Stimulated activated CD4-positive, alpha-beta T cell treated with anti-CD3 and anti-CD28 coated beads, Interleukin-4, amount 100 ng/mL, for 1 hour (primary cell): Measurements from ENCODE around the gene RBM28.

ENCODE experiments used
- DNase-seq: peaks from one replicate; pipeline ENCODE4 v3.0.0-alpha.2; 2020

The RBM28 gene

DNA sequence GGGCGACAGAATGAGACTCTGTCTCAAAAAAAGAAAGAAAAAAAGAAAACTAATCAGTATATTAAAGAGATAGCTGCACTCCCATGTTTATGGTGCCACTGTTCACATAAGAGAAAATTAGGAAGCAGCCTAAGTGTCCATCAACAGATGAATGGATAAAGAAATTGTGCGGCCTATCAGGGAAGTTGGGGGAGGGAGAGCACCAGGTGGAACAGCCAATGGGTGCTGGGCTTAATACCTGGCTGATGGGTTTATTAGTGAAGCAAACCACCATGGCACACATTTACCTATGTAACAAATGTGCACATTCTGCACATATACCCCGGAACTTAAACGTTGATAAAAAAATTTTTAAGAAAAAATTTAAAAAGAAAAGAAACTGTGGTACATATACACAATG lies 26.8 kb upstream of the RBM28 start:
- no peak for DNase-seq

DNA sequence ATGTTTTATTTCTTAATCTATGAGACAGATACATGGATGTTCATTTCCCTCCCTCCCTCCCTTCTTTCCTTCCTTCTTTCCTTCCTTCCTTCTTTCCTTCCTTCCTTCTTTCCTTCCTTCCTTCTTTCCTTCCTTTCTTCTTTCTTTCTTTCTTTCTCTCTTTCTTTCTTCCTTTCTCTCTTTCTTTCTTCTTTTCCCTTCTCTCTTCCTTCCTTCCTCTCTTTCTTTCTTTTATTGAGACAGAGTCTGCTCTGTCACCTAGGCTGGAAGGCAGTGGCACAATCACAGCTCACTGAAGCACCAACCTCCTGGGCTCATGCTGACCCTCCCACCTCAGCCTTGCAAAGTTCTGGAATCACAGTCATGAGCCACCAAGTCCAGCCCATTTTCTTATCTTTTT lies 23.3 kb upstream of the RBM28 start:
- DNase-seq, result no peak

DNA sequence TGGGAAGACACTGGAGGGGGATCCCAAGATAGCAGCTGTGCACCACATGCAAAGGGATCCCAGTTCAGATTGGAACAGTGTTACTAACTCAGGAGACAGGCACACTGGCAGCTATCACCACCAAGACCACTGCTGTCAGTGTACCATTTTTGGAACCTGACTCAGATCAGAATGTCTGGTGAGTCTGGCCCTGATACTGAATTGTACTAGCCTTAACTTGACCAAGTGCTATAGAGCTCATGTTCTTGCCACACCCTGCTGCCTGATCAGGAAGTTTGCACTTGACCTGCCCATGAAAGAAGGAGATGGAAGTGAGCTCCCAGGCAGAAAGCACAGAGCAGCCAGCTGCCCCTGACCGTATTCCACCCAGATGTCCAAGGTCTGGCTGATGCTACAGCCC lies 22.6 kb upstream of the RBM28 start:
- DNase-seq, result no peak

DNA sequence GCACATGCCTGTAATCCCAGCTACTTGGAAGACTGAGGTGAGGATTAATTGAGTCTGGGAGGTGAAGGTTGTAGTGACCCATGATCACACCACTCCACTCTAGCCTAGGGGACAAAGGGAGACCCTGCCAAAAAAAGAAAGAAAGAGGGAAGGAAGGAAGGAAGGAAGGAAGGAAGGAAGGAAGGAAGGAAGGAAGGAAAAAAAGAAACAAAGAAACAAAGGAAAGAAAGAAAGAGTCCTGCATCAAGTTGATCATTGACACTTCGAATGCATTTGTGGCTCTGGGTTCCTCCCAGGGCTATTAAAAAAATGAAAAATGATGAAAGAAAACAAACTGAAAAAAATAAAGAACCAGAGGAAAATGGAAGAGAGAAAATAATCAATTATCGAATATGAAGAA lies 21.7 kb upstream of the RBM28 start:
- no peak for DNase-seq

DNA sequence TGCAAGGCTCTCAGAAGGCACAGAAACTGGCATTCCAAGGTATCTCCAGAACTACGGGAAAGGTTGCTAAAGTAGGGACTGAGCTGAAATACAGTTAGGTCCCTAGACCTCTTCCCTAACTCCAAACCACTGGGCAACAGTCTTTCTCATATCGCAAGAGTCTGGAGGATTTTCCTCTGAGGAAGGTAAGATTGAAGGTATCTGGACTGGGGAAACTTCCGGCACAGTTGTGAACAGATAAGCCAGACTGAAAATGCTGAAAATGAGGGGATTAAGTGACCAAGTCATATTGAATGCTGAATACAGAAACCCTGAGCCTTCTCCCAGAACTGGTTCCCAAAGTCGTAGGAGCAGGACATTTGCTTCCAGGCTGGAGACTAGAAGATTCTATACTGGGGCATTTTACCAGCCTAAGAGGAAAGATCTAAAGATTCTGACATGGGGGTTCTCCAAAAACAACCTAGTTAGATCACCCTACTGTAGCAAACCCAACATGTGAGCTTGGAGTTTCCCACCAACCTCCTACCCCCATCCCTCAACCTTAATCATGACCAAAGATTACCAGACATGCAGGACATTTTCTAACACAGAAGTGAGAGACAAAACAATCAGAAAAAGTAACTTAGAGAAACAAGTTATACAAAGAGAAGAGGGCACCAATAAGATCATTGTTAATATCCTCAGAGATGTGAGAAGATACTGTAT lies 20.6 kb upstream of the RBM28 start:
- no peak for DNase-seq

DNA sequence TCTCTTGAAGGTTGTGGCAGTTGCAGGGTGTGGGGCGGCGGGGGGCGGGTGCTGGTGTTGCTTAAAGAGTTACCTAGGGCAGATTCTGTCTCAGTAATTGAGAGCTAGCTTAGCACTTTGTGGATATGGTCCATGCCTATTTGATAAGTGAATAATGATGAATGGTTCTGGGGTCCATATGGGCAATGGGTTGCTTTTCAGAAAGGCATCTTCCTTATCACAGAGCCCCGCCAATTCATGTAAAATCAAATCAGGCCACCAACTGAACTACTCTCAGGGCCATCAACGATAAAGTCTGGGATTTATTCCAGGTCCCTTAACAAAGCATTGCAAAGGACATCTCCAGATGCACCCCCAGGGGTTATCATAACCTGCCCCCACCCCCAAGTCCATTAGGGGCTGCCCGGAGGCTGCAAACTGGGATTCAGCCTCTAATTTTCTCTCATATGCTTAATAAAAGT lies 19.6 kb upstream of the RBM28 start:
- DNase-seq, result no peak

DNA sequence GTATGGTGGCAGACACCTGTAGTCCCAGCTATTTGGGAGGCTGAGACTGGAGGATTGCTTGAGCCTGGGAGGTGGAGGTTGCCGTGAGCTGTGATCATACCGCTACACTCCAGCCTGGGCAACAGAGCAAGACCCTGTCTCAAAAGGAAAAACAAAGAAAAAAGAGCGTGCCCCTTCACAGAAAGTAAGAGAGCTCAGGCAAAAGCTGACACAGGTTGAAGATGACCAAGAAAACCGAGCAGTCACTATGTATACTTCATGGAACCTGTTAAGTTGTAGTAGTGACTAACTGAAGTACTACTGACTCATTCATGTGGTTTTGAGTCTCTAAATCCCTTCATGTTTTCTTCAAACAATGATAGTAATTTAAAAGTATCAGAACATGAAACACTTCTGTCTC lies 19.0 kb upstream of the RBM28 start:
- DNase-seq, result no peak

DNA sequence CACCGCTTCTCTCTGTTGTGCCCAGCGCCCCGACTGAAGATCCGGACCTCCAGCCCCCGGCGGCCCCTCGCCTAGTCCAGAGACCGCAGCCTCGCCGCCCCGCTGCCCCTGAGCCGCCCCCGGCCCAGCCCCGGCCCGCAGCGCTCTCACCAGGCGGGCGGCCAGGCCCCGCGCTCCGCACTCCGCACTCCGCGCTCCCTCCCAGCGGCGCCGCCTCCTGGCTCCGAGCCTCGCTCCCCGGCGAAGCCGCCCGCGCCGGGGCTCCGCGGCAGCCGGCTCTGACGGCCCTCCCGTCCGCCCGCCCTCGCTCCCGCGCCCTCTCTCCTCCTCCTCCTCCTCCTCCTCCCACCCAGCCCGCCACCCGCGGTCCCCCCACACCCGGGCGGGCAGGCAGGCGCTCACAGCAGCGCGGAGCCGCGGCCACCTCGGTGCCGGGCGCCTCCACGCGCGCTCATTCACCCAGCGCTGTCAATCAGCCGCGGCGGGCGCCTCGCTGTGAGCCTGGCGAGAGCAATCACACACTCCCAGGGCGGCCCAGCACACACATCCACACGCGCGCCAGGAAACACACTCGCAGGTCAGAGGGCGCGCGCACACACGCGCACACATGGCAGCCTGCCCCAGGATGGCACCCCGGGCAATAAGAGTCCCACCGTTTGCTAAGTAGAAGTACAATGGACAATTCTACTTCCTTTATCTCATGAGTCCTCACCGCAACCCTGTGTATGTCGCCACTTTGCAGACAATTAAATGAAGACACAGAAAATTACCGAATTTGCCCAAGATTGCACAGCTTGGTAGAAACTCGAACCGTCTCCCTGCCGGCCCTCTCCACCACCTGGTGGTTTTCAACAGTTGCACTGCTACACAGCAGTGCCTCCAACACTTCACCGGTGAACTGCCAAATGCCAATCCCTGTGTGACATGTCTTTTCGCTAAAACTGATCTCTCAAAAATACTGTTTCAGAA lies 18.0 kb upstream of the RBM28 start, which contains the start of gene PRRT4:
TSS of gene PRRT4 (minus strand) at position 280 of the 969 bp plus-strand sequence.
- peak; percentile 49 for DNase-seq

DNA sequence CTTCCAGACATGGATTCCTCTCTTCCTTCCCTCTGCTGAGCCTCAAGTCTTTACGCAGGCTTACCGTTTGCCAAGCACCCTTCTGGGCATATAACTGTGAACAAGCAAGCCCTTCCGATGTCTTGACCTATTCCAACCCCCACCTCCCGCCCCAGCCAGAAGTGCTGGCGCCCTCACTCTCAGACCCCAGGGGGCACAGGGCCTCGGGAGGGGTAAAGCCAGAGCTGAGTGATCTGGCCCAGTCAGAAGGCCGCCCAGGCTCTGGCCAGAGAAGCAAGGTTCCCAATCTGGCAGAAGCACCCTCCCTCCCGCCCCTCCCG lies 16.6 kb upstream of the RBM28 start:
- no peak for DNase-seq

DNA sequence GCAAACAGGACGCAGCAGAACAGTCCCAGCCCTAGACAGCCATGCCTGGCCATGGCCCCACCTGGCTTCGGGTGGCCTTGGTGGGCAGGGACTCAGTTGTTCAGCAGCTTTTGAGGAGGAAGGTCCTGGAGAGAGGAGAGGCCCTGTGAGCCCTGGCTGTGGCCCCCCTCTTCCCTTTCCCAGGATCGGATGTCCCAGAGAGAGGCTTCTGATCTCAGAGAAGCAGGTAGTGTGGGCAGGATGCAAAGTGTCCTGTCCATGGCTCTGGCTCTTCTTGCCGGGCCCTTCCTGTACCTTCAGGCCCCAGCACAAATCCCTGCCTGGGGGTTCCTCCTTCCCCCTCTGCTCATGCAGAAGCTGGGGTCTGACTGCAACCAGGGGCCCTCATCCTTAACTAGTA lies 16.2 kb upstream of the RBM28 start:
- DNase-seq, result no peak

DNA sequence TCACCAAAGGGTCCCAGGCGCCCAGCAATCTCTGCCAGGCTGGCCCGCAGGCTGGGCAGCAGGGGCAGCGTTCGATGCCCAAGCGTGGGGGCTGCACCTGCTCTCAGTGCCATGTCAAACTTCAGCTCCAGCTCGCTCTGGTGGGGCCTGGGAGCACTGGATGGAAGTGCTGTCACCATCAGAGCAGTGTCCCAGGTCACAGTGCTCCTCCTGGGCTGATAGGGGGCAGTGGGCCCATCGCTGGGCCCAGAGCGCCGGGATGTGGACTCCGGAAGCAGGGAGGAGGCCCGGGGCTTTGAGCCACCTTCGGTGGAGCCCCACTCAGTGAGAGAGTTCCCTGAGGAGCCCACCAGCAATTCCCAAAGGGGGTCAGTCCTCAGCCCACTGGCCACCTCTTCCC lies 15.6 kb upstream of the RBM28 start:
- DNase-seq, result no peak

DNA sequence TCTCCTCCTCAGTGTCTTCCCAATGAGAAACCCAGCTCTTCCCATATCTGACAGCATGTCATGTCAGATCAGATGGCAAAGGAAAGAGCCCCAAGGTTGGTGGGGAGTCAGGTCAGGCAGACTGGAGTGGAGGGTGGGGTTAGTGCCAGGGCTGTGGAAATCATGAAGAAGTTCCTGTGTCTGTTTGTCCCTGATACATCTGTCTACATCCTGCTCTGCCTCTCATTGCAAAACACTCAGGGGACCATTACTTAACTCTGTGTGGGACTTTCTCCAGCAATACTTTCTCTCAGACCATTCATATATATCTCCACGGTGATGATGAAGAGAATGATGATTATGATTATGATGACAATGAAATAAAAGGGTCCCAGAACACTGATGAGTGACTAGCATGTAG lies 14.5 kb upstream of the RBM28 start:
- DNase-seq, result no peak

DNA sequence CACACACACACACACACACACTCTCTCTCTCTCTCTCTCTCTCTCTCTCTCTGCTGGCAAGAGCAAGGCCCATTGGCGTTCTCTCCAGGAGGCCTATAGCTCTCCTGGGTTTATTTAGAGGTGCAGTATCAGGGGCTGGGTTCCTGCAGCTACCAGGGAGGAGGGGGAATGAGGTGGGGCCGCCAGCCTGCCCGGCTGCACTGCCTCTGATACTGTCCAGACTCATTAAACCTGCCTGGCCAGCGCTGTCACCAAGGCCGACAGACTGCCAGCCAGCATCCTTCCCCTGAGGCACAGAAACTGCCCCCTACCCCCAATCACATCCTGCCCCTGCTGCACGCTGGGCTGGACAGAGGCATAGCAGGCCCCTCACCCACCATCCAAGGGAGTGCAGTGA lies 13.5 kb upstream of the RBM28 start:
- DNase-seq, result no peak

DNA sequence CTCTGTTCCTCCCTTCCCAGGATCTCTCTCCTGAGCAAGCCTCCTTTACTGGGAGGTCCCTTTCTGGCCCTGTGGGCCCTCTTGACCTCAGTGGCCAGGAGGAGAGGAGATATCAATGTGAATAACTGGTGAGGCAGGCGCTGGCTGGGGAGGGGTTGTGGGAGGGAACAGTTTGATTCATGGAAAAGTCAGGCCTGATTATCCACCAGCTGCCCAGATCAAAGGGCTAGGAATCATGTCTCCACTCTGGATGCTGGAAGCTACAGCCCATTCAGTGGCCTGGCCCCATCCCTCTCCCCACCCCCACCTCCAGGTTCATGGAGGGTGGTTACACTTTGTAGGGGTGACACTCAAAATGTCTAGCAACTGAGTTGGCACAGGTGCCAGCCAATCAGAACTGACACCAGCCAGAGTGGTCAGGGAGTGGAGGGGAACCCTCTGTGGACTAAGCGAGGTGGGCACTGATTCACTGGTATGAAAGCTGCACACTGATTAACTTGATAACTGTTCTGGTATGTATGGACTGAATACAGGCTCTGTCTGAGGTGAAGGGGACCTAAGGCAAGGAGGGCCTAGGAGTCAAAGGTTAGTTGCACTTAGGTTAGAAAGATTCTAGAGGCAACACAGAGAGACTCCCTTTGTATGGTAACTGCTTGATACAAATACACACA lies 13.0 kb upstream of the RBM28 start:
- no peak for DNase-seq

DNA sequence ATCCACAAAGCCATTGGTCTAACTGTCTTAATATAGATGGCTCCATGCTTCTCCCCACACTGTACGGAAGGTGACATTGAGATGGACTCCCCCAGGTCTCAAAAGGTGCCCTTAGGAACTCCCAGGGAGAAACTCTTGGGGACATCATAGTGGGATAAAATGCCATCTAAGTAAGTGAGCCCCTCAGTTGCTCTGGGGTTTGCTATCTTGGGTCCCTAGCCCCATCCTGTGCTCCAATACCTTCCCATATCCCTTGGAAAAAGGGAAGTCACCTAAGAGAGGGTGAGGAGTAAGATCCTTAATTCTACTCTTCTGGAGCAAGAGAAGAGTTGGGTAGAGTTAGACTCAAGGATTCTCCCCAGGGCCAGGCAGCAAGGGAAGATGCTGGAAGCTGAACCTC lies 9.9 kb upstream of the RBM28 start:
- no peak for DNase-seq

DNA sequence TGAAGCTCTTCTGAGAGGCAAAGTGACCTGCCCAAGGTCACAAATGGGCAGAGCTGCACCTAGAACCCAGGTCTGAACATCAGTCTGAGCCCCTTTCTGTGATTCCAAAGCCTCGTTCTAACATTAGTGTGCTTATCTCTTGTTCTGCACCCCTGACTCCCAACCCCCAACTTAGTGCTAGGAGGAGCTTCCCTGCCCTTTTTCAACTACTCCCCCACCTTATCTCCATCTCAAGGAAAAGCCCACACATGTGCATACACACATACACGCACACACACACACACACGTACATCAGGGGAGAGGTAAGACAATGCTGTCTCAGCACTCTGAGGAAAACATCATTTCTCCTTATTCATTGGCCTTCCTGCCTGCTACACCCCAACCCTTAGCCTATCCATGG lies 9.5 kb upstream of the RBM28 start:
- no peak for DNase-seq

DNA sequence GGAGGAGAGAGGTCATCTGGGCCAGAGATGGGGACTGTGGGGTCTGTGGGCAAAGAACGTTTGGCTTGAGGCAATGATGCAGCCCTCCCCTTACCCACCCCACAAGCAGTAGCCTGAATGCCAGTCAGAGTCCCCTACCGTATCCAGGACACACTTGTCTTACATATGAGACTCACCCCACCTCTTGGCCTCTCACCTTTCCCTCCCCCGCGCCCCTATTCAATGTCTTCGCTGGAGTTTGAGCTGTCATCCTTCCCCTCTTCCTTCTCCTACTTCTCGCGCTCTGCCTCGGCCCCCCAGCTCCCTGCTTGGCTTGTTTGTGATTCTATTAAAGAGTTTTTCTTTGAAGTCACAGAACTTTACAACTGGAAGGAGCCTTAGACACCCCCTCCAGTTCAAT lies 8.9 kb upstream of the RBM28 start:
- no peak for DNase-seq

DNA sequence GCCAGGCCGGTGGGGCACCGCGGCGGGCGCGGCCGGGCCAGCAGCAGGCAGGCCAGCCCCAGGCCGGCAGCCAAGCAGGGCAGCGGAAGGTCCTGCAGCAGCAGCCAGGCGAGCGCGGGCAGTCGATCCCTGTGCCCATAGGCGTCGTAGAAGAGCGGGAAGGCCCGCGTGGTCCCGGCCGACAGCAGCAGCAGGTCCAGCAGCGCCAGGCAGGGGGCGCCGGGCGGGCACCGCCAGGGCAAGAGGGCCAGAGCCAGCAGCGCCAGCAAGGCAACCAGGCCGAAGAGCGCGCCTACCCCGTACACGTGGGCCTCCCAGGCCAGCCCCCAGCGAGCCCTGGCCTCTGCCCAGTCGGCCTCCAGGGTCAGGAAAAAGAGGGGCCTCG lies 8.4 kb upstream of the RBM28 start:
- DNase-seq, result peak; percentile 51

DNA sequence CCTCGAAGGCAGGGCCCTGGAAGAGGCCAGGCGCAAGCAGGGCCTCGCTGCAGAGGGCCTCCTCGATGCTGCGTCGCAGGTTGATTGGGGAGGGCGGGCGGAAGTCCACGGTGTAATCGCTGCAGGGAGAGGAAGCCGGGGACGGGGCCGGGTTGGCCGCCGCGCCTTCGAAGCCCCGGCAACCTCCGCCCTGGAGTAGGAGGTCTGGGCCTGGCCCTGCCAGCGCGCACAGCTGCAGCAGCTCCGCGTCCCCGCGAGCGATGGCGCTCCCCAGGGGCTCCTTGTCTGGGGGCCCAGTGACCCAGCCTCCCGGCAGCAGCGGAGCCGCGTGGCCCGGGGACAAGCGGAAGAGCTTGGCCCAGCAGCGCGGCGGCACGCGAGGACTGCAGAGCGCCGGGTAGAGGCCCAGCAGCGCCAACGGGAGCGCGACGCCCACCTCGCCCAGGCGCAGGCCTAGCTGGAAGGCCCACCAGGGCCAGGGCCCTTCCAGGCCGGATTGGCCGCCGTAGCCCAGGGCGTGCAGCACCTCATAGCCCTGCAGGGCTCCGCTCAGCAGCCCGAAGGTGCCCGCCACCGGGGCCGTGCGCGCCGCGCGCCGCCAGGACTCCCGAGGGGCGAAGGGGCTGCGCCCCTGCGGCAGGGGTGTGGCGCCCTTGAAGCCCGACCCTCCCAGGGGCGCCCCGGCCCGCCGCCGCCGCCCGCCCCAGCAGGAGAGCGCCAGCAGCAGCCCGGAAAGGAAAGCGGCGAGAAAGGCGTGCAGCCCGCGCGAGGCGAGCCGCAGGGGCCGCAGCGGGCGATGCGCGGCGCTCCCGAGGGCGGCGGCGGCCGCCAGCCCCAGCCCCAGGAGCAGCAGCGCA lies 7.8 kb upstream of the RBM28 start:
- DNase-seq, result peak; percentile 18

DNA sequence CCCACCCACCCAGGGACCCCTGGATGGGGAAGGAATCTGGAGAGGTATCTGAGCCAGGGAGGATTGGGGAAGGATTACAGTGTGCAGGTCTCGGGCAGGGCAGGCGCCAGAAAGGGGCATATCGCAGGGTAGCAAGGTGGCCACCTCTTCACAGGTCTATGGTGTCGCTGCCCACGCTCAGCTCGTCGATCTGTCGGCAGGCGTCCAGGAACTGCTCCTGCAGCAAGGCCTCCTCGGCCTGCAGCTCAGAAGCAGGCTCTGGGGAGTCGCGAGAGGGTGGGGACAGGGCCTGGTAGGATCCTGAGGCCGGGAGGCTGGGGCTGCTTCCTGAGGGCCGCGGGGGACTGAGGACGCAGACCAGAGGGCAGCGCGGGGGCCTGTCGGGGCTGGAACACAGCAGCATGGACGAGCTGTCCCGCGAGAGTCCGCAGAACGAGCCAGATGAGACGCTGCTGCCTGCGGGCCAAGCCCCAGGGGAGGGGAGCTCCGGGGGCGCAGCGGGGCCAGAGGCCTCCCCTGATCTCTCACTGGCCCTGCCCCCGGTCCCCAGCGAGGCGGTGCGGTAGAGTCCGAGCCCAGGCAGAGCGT lies 7.1 kb upstream of the RBM28 start:
- DNase-seq, result no peak

DNA sequence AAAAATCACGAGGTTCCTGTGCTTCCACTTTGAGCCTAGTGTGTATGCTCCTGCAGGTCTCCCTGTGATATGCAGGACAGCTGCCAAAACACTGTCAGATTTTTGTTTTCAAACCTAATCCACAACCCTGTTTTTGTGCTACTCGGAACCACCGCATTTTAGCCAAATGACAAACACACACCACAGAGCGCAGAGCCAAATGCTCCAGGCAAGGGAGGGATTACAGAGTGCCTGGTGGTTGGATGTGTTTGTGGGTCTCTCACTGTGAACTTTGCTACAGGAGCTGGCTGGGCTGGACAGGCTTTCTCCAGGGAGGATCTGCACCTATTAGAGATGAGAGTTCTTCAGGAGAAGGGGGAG lies 5.7 kb upstream of the RBM28 start:
- DNase-seq, result no peak

DNA sequence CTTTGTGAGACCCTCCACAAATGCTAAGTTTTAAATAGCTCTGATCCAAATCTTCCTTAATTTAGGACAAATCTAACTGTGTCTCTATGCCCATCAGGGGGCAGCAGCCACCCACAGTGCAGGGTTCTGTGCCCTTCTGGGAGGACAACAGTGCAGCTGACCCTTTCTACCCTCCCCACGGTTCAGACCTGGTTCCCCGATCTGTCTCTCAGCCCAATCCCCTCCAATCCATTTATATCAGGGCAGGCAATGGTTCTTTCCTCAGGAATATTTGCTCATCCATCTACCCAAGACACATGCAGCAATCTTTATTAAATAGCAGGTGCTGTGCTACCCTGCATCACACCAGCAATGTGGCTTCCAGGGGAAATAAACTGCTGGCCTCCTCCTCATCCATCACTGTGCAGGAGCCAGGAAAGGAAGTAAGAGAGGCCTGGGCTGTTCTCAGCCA lies 4.0 kb upstream of the RBM28 start:
- peak; percentile 61 for DNase-seq

DNA sequence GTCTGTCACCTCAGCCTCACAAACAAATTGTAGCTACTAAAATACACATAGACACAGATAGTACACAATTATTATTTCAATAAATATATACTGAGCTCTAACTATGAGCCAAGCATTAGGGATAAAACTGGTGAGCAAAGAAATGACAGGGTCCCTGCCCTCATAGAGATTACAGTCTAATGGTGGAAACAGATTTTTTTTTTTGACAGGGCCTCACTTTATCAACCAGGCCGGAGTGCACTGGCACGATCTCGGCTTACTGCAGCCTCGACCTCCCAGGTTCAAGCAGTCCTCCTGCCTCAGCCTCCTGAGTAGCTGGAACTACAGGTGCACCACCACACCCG lies 695 bp upstream of the RBM28 start:
- no peak for DNase-seq
